GM21529 (cell line): Measurements from ENCODE around the gene TGFBR1.

Experiments
- ATAC-seq: cut with Tn5 transposase; IDR thresholded peaks from one replicate; pipeline ENCODE4 v1.9.1; 2021; ENCODE audit not compliant: unreplicated experiment

TGFBR1 gene

DNA sequence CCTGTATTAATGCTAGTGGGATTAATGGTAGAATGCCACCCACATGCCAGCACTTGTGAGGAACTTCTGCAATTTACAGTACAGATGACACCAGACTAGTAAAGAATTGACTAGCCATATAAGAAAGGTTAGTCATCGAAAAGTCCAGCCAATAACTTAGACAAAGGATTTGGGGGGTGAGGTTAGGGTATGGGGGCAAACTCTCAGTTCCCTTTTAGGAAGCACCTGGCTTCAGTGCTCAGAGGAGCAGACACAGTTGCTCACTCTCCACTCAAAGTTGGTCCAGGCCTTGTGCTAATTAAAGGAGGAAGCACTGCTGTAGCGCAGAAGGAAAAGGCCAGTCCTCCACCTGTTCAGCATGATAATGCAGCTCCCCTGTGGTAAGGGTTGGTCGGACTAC, 25.2 kb downstream of the TGFBR1 start:
- peak; percentile 78 for ATAC-seq

DNA sequence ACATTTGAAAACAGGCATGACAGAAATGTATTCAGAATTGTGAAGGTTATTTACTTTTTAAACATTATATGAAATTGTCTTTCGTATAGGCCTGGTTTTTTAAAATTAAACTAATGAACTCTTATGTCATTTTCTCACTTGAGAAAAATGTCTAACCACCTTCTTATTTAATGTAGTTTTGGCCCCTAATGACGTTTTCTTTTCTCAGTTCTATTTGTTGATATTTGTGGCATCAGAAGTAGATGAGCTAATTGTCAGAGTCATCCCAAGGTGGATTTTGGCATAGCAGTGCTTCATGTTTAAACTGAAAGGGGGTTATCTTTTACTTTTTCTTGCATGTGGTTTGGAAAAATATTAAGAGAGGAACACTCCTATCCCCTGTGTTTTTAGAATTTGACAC, 28.2 kb downstream of the TGFBR1 start:
- ATAC-seq: no peak

DNA sequence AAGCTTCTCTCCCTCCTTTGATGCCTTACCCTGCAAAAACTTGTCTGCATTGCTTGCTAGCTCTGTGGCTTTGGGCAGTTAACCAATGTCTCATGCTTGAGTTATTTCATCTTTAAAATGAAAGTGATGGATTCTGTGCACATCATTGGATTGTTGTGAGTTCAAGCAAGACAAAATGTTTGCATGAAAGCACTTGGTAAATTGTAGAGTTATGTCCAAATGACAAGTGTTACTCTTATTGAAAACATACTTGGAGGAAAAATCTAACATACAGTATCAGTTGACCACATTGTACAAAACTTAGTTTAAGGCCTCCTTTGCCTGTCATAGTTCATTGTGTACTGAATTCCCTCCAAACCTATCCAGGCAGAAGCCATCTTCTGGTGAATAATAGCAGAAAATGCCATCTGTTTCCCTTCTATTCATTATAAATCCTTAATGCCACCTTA, 30.0 kb downstream of the TGFBR1 start:
- ATAC-seq: no peak

DNA sequence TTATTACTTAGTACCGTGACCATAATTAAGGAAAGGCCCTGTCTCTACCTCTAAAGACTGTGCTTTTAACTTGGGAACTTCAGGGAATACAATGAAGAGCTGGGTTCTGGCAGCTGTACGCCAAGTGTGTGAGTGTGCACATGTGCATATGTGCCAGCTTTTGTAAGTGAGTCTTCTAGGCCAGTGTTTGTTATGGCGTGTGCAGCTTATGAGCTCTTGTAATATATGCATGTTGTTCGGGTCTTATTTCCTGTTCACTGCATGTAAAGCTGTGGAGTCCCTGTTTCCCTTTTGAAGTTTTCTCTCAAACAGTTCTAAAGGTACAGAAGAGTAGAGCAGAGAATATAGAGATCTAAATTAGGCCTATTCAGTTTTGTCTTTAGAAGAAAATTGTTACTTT, 30.5 kb downstream of the TGFBR1 start:
- ATAC-seq: peak; percentile 61

DNA sequence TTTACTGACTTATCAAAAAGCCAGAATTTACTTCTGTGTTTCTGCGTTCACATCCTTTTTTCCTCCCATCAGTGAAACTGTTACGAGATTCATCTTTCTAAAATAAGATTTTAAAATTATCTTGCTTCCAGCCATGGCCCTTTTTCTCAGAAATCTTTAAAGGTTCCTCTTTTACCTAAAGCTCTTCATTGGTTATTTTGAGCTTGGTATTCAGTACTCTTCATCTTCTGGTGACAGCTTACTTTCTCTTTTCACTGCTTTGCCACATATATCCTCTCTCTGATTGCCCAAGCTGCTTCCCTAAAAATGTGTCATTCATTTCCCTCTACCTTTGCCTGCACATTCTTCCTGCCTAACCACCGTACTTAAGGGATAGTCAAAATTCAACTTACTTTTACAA, 32.3 kb downstream of the TGFBR1 start:
- ATAC-seq: no peak

DNA sequence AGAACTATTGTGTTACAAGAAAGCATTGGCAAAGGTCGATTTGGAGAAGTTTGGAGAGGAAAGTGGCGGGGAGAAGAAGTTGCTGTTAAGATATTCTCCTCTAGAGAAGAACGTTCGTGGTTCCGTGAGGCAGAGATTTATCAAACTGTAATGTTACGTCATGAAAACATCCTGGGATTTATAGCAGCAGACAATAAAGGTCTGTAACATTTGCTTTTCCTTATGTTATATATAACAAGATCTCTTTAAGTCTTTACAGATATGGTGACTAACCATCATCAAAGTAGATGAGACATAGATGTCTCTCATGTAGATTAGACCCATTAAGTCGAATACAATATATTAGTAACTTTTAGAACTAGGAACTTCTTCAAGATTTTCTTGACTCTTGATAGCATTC, 33.0 kb downstream of the TGFBR1 start:
- ATAC-seq: no peak

GRCh38 chr9:99138424-99139284, 33.7 kb downstream of the TGFBR1 start:
- ATAC-seq: no peak

- ATAC-seq: no peak
Measured at GRCh38 chr9:99139868-99140267, 35.0 kb downstream of the TGFBR1 start.

- ATAC-seq: peak; percentile 67
Measured at GRCh38 chr9:99140685-99141314, 35.9 kb downstream of the TGFBR1 start.

DNA sequence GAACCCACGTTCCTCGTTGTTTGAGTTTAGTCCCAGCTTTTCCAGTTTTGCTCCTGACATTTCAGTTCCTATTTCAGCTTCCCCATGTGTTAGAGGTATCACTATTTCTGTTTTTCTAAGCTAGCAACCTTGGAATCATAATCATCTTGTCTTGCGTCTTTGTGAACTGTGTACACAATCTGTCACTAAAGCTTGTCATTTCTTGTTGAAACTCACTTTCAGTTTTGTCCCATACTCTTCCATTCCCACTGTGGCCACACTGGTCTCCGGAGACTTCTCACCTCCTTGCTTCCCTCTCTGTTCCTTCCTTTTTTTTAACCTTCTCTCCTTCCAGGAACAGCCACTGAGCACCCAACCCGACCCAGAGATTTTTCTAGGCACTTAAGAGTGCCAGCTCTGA, 36.9 kb downstream of the TGFBR1 start:
- ATAC-seq: no peak

DNA sequence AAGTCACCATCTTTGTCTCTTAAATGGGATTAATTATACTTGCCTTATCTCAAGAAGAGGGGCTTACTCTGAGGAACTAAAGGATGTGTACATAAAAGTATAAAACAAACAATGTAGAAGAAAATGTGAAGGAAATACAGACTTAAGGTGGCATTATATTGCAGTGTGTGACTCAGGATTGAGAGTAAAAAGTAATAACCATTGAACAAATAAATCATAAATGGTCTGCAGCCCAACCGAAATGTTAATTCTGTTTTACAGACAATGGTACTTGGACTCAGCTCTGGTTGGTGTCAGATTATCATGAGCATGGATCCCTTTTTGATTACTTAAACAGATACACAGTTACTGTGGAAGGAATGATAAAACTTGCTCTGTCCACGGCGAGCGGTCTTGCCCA, 37.4 kb downstream of the TGFBR1 start:
- no peak for ATAC-seq

DNA sequence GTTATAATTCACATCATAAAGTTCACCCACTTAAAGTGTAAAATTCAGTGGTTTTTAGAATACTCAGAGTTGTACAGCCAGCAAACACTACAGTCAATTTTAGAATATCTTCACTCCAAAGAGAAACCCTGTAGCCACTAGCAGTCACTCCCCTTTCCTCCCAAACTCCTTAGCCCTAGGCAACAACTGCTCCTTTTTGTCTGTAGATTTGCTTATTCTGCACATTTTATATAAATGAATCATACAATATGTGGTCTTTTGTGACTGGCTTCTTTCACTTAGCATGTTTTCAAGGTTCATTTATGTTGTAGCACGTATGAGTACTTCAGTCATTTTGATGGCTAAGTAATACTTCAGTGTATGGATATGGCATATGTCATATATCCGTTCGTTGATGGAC, 38.7 kb downstream of the TGFBR1 start:
- no peak for ATAC-seq

GRCh38 chr9:99144966-99145365, 40.1 kb downstream of the TGFBR1 start:
- ATAC-seq: no peak

GRCh38 chr9:99146574-99146973, 41.7 kb downstream of the TGFBR1 start:
- ATAC-seq: no peak

GRCh38 chr9:99147177-99147576, 42.3 kb downstream of the TGFBR1 start:
- ATAC-seq: no peak

- ATAC-seq: no peak
Measured at GRCh38 chr9:99150451-99151171, 45.7 kb downstream of the TGFBR1 start.

DNA sequence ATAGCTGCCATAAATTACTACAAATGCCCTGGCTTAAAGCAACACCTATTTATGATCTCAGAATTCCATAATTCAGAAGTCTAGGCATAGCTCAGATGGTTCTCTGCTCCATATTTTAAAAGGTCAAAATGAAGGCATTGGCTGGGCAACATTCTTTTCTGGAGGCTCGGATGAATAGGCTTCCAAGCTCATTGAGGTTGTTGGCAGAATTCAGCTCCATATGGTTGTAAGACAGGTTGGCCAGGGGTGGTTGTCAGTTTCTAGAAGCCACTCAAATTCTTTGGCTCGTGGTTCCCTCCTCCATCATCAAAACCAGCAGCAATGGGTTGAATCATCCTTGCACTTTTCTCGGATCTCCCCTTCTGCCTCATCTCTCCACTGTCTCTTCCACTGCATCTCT, 49.4 kb downstream of the TGFBR1 start:
- ATAC-seq: no peak

GRCh38 chr9:99155736-99156135, 50.8 kb downstream of the TGFBR1 start:
- ATAC-seq: no peak

- ATAC-seq: no peak
Measured at GRCh38 chr9:99158629-99159028, 53.7 kb downstream of the TGFBR1 start.

DNA sequence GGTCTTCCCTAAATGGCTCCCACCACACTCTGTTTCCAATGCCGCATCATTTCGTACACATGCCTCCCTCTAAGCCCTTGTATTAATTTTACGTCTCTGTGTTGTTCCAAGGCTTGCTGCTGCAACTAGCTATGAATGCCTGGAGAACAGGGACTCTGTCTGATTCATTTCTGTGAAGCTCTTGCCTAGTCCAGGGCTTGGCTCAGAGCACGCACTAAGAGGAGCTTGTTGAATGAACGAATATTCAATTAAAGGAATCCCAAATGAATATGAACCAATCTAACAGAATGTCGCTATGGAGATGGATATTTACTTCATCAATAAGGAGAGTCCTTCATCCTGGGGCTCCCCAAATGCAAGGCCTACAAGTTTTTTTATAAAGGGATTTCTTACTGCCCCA, 55.3 kb downstream of the TGFBR1 start:
- no peak for ATAC-seq

- peak; percentile 61 for ATAC-seq
Measured at GRCh38 chr9:99162759-99163364, 57.9 kb downstream of the TGFBR1 start.
